H9 (cell line): Measurements from ENCODE around the gene PCCA. TPM values are rescaled to one million over a fixed set of nuclear protein-coding genes. Genes with fewer than 3 reads are reported as not detected.

Experiments
- DNase-seq: peaks from one replicate; pipeline ENCODE4 v3.0.0-alpha.2; 2017
- H2AFZ ChIP-seq: one replicate; pipeline ENCODE4 v1.6.1; 2013; ENCODE audit warnings: mild to moderate bottlenecking, low read length, control low read depth, moderate library complexity
- H2AK5ac ChIP-seq: 2 replicates; pipeline ENCODE4 v1.6.1; 2013; ENCODE audit warnings: low read length, control low read depth, mixed read lengths; ENCODE audit not compliant: insufficient read length
- H2BK120ac ChIP-seq: one replicate; pipeline ENCODE4 v1.6.1; 2013; ENCODE audit warnings: low read depth, mild to moderate bottlenecking, low read length, control low read depth, inconsistent platforms; ENCODE audit not compliant: poor library complexity, severe bottlenecking
- H2BK12ac ChIP-seq: 2 replicates; pipeline ENCODE4 v1.6.1; 2013; ENCODE audit warnings: low read length, control low read depth, mixed read lengths, low read depth; ENCODE audit not compliant: insufficient read length
- H2BK15ac ChIP-seq: 2 replicates; pipeline ENCODE4 v1.6.1; 2013; ENCODE audit warnings: low read depth, low read length, control low read depth
- H2BK20ac ChIP-seq: one replicate; pipeline ENCODE4 v1.6.1; 2013; ENCODE audit warnings: low read depth, mild to moderate bottlenecking, low read length, control low read depth, inconsistent platforms; ENCODE audit not compliant: poor library complexity, severe bottlenecking
- H2BK5ac ChIP-seq: 2 replicates; pipeline ENCODE4 v1.6.1; 2013; ENCODE audit warnings: low read length, control low read depth, mixed read lengths; ENCODE audit not compliant: insufficient read length
- H3K14ac ChIP-seq: 2 replicates; pipeline ENCODE4 v1.6.1; 2013; ENCODE audit warnings: low read length, control low read depth; ENCODE audit not compliant: insufficient read depth
- H3K18ac ChIP-seq: 2 replicates; pipeline ENCODE4 v1.6.1; 2013; ENCODE audit warnings: low read depth, mild to moderate bottlenecking, mixed read lengths, low read length, control low read depth; ENCODE audit not compliant: insufficient read length
- H3K23ac ChIP-seq: 2 replicates; pipeline ENCODE4 v1.6.1; 2013; ENCODE audit warnings: low read length, control low read depth, mixed read lengths, low read depth; ENCODE audit not compliant: insufficient read length
- H3K23me2 ChIP-seq: 2 replicates; pipeline ENCODE4 v1.6.1; 2013; ENCODE audit warnings: low read depth, mild to moderate bottlenecking, mixed read lengths, low read length, control low read depth; ENCODE audit not compliant: insufficient read length, poor library complexity, severe bottlenecking
- H3K27ac ChIP-seq: 2 replicates; pipeline ENCODE4 v1.5.1; 2013; ENCODE audit warnings: low read length, control low read depth, mixed read lengths, low read depth; ENCODE audit not compliant: insufficient read length
- H3K27me3 ChIP-seq: 2 replicates; pipeline ENCODE4 v1.6.1; 2013; ENCODE audit warnings: low read length, control low read depth, inconsistent platforms; ENCODE audit not compliant: insufficient read depth
- H3K4ac ChIP-seq: 2 replicates; pipeline ENCODE4 v1.6.1; 2013; ENCODE audit warnings: low read depth, mild to moderate bottlenecking, control low read depth, inconsistent platforms, low read length, moderate library complexity
- H3K4me1 ChIP-seq: 2 replicates; pipeline ENCODE4 v1.6.1; 2013; ENCODE audit warnings: low read length, control low read depth, inconsistent platforms; ENCODE audit not compliant: insufficient read depth
- H3K4me2 ChIP-seq: 2 replicates; pipeline ENCODE4 v1.6.1; 2013; ENCODE audit warnings: low read length, control low read depth, mixed read lengths; ENCODE audit not compliant: insufficient read length, insufficient read depth
- H3K56ac ChIP-seq: 2 replicates; pipeline ENCODE4 v1.6.1; 2013; ENCODE audit warnings: low read depth, mild to moderate bottlenecking, mixed read lengths, low read length, control low read depth; ENCODE audit not compliant: insufficient read length
- H3K79me1 ChIP-seq: 2 replicates; pipeline ENCODE4 v1.6.1; 2013; ENCODE audit warnings: low read depth, mild to moderate bottlenecking, moderate library complexity, low read length, control low read depth, inconsistent platforms; ENCODE audit not compliant: insufficient read depth, poor library complexity, severe bottlenecking
- H3K79me2 ChIP-seq: 2 replicates; pipeline ENCODE4 v1.6.1; 2013; ENCODE audit warnings: low read length, control low read depth, inconsistent platforms; ENCODE audit not compliant: insufficient read depth
- H3K9ac ChIP-seq: 2 replicates; pipeline ENCODE4 v1.6.1; 2013; ENCODE audit warnings: low read length, control low read depth, mixed read lengths; ENCODE audit not compliant: insufficient read length; ENCODE audit errors: extremely low read depth
- H3K9me3 ChIP-seq: one replicate; pipeline ENCODE4 v1.6.1; 2013; ENCODE audit warnings: low read depth, low read length, inconsistent platforms; ENCODE audit not compliant: control insufficient read depth
- H3T11ph ChIP-seq: one replicate; pipeline ENCODE4 v1.6.1; 2013; ENCODE audit warnings: mild to moderate bottlenecking, low read length, control low read depth, inconsistent platforms
- H4K20me1 ChIP-seq: one replicate; pipeline ENCODE4 v1.6.1; 2013; ENCODE audit not compliant: control insufficient read depth, insufficient read length, insufficient read depth
- H4K5ac ChIP-seq: 2 replicates; pipeline ENCODE4 v1.6.1; 2013; ENCODE audit warnings: low read depth, mild to moderate bottlenecking, mixed read lengths, low read length, control low read depth; ENCODE audit not compliant: insufficient read length
- H4K8ac ChIP-seq: replicated peaks from 2 replicates; pipeline ENCODE4 v1.6.1; 2013; ENCODE audit warnings: low read length, control low read depth, mixed read lengths, low read depth; ENCODE audit not compliant: insufficient read length
- H4K91ac ChIP-seq: 2 replicates; pipeline ENCODE4 v1.6.1; 2013; ENCODE audit warnings: low read depth, mild to moderate bottlenecking, moderate library complexity, mixed read lengths, low read length, control low read depth; ENCODE audit not compliant: insufficient read length
- H3K27ac Mint-ChIP-seq, 3 experiments: 2 replicates in 2 of 3; 3 replicates in 1 of 3; pipeline ENCODE4 v1.8.0; 2020 to 2021; ENCODE audit warnings: mixed read lengths in 3 of 3, mild to moderate bottlenecking in 1 of 3, moderate library complexity in 1 of 3
- H3K27me3 Mint-ChIP-seq: 2 replicates; pipeline ENCODE4 v1.8.0; 2021; ENCODE audit warnings: low read depth, mild to moderate bottlenecking, moderate library complexity, mixed read lengths
- H3K36me3 Mint-ChIP-seq, 3 experiments: 2 replicates in 2 of 3; 3 replicates in 1 of 3; pipeline ENCODE4 v1.8.0; 2020 to 2021; ENCODE audit warnings: low read depth in 3 of 3, mixed read lengths in 3 of 3; ENCODE audit not compliant: insufficient read depth in 1 of 3
- H3K4me1 Mint-ChIP-seq, 2 experiments: 2 replicates each; pipeline ENCODE4 v1.8.0; 2020; ENCODE audit warnings: mixed read lengths in 2 of 2
- H3K4me3 Mint-ChIP-seq, 2 experiments: 2 replicates in 1 of 2; 3 replicates in 1 of 2; pipeline ENCODE4 v1.8.0; 2020 to 2021; ENCODE audit warnings: mild to moderate bottlenecking in 2 of 2, mixed read lengths in 2 of 2, moderate library complexity in 1 of 2
- H3K9me3 Mint-ChIP-seq, 2 experiments: 2 replicates in 1 of 2; 3 replicates in 1 of 2; pipeline ENCODE4 v1.8.0; 2020; ENCODE audit warnings: mild to moderate bottlenecking in 2 of 2, mixed read lengths in 2 of 2, moderate library complexity in 1 of 2
- WGBS: extraction: QIAGEN DNeasy Blood & Tissue Kit; methylation state at CpG from one replicate; pipeline ENCODE4 v1.1.7; 2013; ENCODE audit warnings: missing lambda C conversion rate, low lambda C conversion rate, mixed read lengths; ENCODE audit not compliant: insufficient read length; ENCODE audit errors: extremely low coverage; 5-methylcytosine and 5-hydroxymethylcytosine counted together
- total RNA-seq: library from RNA; stranded (reverse); gene quantifications from 2 replicates; pipeline ENCODE4 v1.2.1, GENCODE V29; 2021
- TF ChIP-seq, protein P1 (sequence below): fragments of 200-600 bp; sonication (generic); conservative IDR thresholded peaks from 3 replicates; pipeline ENCODE4 v1.8.0; 2021; ENCODE audit warnings: antibody characterized with exemption, mild to moderate bottlenecking

PCCA gene
- total RNA-seq, 1 experiment from 2014 or later = 56.5 TPM

DNA sequence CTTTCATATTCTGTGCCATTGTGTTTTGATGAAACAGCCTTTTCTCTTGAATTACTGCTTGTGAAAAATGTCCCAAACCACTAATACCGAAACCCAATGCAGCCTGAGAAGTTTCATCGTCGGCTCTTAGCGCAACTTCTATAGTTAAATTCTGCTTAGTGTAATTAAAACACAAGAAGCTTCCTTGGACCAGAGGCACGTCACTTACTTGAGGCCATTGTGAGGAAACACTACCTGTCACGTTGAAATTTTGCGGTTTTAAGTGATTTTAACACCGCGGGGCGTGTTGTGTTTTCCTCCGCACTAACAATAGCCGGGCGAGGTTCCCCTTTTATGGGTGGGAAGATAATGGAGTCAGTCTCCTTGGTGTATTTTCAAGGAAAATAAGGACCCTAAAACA lies 428.8 kb downstream of the PCCA start:
- no peak overlapping the region for H3K23ac ChIP-seq
- no peak overlapping the region for H3K4me3 Mint-ChIP-seq
- no peaks in the 10 kb centered on the region for H4K20me1 ChIP-seq
- no CpG with 5 or more reads among the region's 13 CpGs for WGBS
- H3K27ac Mint-ChIP-seq = peak overlapping the region in 1 of 3 experiments; percentile 31; a peak in 1 of 7 replicates
- no peak overlapping the region for H3K4ac ChIP-seq
- H3K4me1 ChIP-seq = peaks cover 17% of the 10 kb centered on the region; the same call in 1 of the 2 replicates
- no peak overlapping the region for H3K18ac ChIP-seq
- TF ChIP-seq, protein P1, sequence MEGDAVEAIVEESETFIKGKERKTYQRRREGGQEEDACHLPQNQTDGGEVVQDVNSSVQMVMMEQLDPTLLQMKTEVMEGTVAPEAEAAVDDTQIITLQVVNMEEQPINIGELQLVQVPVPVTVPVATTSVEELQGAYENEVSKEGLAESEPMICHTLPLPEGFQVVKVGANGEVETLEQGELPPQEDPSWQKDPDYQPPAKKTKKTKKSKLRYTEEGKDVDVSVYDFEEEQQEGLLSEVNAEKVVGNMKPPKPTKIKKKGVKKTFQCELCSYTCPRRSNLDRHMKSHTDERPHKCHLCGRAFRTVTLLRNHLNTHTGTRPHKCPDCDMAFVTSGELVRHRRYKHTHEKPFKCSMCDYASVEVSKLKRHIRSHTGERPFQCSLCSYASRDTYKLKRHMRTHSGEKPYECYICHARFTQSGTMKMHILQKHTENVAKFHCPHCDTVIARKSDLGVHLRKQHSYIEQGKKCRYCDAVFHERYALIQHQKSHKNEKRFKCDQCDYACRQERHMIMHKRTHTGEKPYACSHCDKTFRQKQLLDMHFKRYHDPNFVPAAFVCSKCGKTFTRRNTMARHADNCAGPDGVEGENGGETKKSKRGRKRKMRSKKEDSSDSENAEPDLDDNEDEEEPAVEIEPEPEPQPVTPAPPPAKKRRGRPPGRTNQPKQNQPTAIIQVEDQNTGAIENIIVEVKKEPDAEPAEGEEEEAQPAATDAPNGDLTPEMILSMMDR = no peak
- H3K9me3 ChIP-seq = no peaks in the 10 kb centered on the region
- no peaks in the 10 kb centered on the region for H3K27me3 Mint-ChIP-seq
- H2BK5ac ChIP-seq = no peak overlapping the region
- no peaks in the 10 kb centered on the region for H3K23me2 ChIP-seq
- no peak overlapping the region for H3K56ac ChIP-seq
- H3K4me1 Mint-ChIP-seq = peaks cover 58 to 68% of the 10 kb centered on the region in 2 experiments
- no peak overlapping the region for H2BK15ac ChIP-seq
- H4K91ac ChIP-seq = no peak overlapping the region
- H2BK20ac ChIP-seq = no peak overlapping the region
- H3K79me2 ChIP-seq = no peaks in the 10 kb centered on the region
- H3K79me1 ChIP-seq = no peaks in the 10 kb centered on the region
- H4K5ac ChIP-seq = no peak overlapping the region
- DNase-seq = no peak
- H3K27ac ChIP-seq = no peak overlapping the region
- no peak overlapping the region for H3K14ac ChIP-seq
- H2AFZ ChIP-seq = no peak overlapping the region
- no peaks in the 10 kb centered on the region for H3K27me3 ChIP-seq
- no peak overlapping the region for H2BK12ac ChIP-seq
- no peak overlapping the region for H3K9ac ChIP-seq
- no peak overlapping the region for H2AK5ac ChIP-seq
- H3K4me2 ChIP-seq = no peak overlapping the region
- H3K36me3 Mint-ChIP-seq = peaks cover 0 to 7% (median 0%) of the 10 kb centered on the region in 3 experiments; a peak in 3 of 7 replicates
- H3K9me3 Mint-ChIP-seq = no peaks in the 10 kb centered on the region
- no peak overlapping the region for H4K8ac ChIP-seq
- H2BK120ac ChIP-seq = no peak overlapping the region
- H3T11ph ChIP-seq = no peak overlapping the region
